ENCODE data around the gene CHMP4B.

The CHMP4B gene

DNA sequence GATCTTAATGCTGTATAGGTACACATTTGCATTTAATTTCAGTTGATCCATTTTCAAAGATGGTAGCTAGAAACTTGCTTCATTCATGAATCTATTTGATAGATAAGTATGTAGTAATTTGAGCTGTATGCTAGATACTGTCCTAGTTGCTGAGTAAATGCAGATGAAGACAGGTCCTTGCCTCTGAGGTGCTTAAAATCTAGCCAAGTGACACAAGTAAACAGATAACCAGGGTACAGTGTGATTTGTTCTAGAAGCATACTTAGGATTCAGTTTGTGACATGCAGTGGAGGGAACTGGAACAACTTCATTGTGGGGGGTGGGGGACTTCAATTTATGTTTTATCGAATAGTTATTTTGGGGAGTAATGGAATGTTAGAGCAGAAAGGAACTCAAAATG lies 9.2 kb downstream of the CHMP4B start:
- no peaks in the 10 kb centered on the region for H3K9me2 ChIP-seq (replicated peaks; ENCODE audit: insufficient read depth, low read length)
- peak overlapping the region; percentile 36 for H3K4me2 ChIP-seq (ENCODE audit: low read depth, low read length)
- DNase-seq, result no peak
- H3F3A ChIP-seq (ENCODE audit: insufficient read depth, low read length), result peaks cover 80% of the 10 kb centered on the region
- H3K9me3 ChIP-seq (replicated peaks; ENCODE audit: insufficient read depth, low read length), result no peaks in the 10 kb centered on the region
- peak overlapping the region; percentile 6; the same call in 1 of the 2 replicates for H3K4me3 ChIP-seq (ENCODE audit: low read length)
- H4K20me1 ChIP-seq (ENCODE audit: insufficient read depth, low read length), result no peaks in the 10 kb centered on the region
- peak overlapping the region; percentile 13; the same call in 1 of the 2 replicates for H3K9ac ChIP-seq (ENCODE audit: low read length)
- peaks cover 100% of the 10 kb centered on the region for H3K79me2 ChIP-seq (ENCODE audit: low read length)
- H3K36me3 ChIP-seq (replicated peaks; ENCODE audit: insufficient read depth, low read length), result peaks cover 6% of the 10 kb centered on the region; the same call in 1 of the 2 replicates
- H2AFZ ChIP-seq (ENCODE audit: low read length), result no peak overlapping the region
- H3K27me3 ChIP-seq (replicated peaks; ENCODE audit: insufficient read depth, low read length), result no peaks in the 10 kb centered on the region
- H3K27ac ChIP-seq (ENCODE audit: low read length), result peak overlapping the region; percentile 88; the same call in 1 of the 2 replicates
- peaks cover 86% of the 10 kb centered on the region for H3K4me1 ChIP-seq (ENCODE audit: low read length)
- TF ChIP-seq EZH2phosphoT487 (IDR thresholded peaks at IDR 0.05; ENCODE audit: low read length), result no peak
- TF ChIP-seq EZH2 (optimal IDR thresholded peaks at IDR 0.05; ENCODE audit: low read depth, low read length), result no peak
- TF ChIP-seq, protein P1, sequence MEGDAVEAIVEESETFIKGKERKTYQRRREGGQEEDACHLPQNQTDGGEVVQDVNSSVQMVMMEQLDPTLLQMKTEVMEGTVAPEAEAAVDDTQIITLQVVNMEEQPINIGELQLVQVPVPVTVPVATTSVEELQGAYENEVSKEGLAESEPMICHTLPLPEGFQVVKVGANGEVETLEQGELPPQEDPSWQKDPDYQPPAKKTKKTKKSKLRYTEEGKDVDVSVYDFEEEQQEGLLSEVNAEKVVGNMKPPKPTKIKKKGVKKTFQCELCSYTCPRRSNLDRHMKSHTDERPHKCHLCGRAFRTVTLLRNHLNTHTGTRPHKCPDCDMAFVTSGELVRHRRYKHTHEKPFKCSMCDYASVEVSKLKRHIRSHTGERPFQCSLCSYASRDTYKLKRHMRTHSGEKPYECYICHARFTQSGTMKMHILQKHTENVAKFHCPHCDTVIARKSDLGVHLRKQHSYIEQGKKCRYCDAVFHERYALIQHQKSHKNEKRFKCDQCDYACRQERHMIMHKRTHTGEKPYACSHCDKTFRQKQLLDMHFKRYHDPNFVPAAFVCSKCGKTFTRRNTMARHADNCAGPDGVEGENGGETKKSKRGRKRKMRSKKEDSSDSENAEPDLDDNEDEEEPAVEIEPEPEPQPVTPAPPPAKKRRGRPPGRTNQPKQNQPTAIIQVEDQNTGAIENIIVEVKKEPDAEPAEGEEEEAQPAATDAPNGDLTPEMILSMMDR (IDR thresholded peaks at IDR 0.05; ENCODE audit: low read length), result no peak

- Histone ChIP-seq H3K9me3 (replicated peaks; ENCODE audit: insufficient read depth, low read length) (no peaks in the 10 kb centered on the region), H3K4me1 (ENCODE audit: low read length) (peaks cover 86% of the 10 kb centered on the region), H4K20me1 (ENCODE audit: insufficient read depth, low read length) (no peaks in the 10 kb centered on the region), H3K9ac (ENCODE audit: low read length) (no peak overlapping the region), H3K4me3 (ENCODE audit: low read length) (no peak overlapping the region), H3K79me2 (ENCODE audit: low read length) (peaks cover 100% of the 10 kb centered on the region), H3K36me3 (replicated peaks; ENCODE audit: insufficient read depth, low read length) (peaks cover 6% of the 10 kb centered on the region; the same call in 1 of the 2 replicates), H3K4me2 (ENCODE audit: low read depth, low read length) (no peak overlapping the region), H3K9me2 (replicated peaks; ENCODE audit: insufficient read depth, low read length) (no peaks in the 10 kb centered on the region), H3K27ac (ENCODE audit: low read length) (no peak overlapping the region; the same call in 1 of the 2 replicates), H2AFZ (ENCODE audit: low read length) (no peak overlapping the region), H3F3A (ENCODE audit: insufficient read depth, low read length) (peaks cover 80% of the 10 kb centered on the region), H3K27me3 (replicated peaks; ENCODE audit: insufficient read depth, low read length) (no peaks in the 10 kb centered on the region)
- TF ChIP-seq, protein P1 (IDR thresholded peaks at IDR 0.05; ENCODE audit: low read length), result no peak
- TF ChIP-seq EZH2phosphoT487 (IDR thresholded peaks at IDR 0.05; ENCODE audit: low read length) (no peak), EZH2 (optimal IDR thresholded peaks at IDR 0.05; ENCODE audit: low read depth, low read length) (no peak)
- DNase-seq, result no peak
Measured at GRCh38 chr20:33821270-33821836, 10.2 kb downstream of the CHMP4B start.

GRCh38 chr20:33822423-33822822 lies 11.3 kb downstream of the CHMP4B start:
- TF ChIP-seq EZH2phosphoT487 (IDR thresholded peaks at IDR 0.05; ENCODE audit: low read length), result no peak

DNA sequence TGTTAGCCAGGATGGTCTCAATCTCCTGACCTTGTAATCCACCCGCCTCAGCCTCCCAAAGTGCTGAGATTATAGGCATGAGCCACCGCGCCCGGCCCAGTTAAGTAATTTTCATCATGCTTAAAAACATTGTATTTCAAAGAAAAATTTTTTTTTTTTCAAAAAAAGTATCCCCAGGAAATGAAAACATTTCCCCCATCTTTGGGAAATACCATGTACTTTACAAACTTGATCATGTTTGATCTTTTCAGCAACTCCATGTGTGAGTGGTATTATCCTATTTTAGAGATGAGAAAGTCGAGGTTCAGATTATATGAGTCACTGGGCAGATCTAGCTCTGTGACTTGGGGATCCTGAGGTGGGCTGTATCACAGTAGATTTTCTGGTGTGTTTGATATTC lies 11.8 kb downstream of the CHMP4B start:
- H4K20me1 ChIP-seq (ENCODE audit: insufficient read depth, low read length), result no peaks in the 10 kb centered on the region
- H3K9ac ChIP-seq (ENCODE audit: low read length), result no peak overlapping the region
- peak overlapping the region; percentile 83; the same call in 1 of the 2 replicates for H3K27ac ChIP-seq (ENCODE audit: low read length)
- peak overlapping the region; percentile 68; the same call in 1 of the 2 replicates for H3K4me2 ChIP-seq (ENCODE audit: low read depth, low read length)
- no peak for DNase-seq
- H3K4me3 ChIP-seq (ENCODE audit: low read length), result no peak overlapping the region
- H3K4me1 ChIP-seq (ENCODE audit: low read length), result peaks cover 86% of the 10 kb centered on the region
- H2AFZ ChIP-seq (ENCODE audit: low read length), result no peak overlapping the region
- peaks cover 100% of the 10 kb centered on the region for H3K79me2 ChIP-seq (ENCODE audit: low read length)
- no peaks in the 10 kb centered on the region for H3K9me2 ChIP-seq (replicated peaks; ENCODE audit: insufficient read depth, low read length)
- TF ChIP-seq EZH2 (optimal IDR thresholded peaks at IDR 0.05; ENCODE audit: low read depth, low read length), result no peak
- TF ChIP-seq, protein P1 (IDR thresholded peaks at IDR 0.05; ENCODE audit: low read length), result no peak
- no peak for TF ChIP-seq EZH2phosphoT487 (IDR thresholded peaks at IDR 0.05; ENCODE audit: low read length)
- no peaks in the 10 kb centered on the region for H3K27me3 ChIP-seq (replicated peaks; ENCODE audit: insufficient read depth, low read length)
- peaks cover 80% of the 10 kb centered on the region for H3F3A ChIP-seq (ENCODE audit: insufficient read depth, low read length)
- peaks cover 6% of the 10 kb centered on the region; the same call in 1 of the 2 replicates for H3K36me3 ChIP-seq (replicated peaks; ENCODE audit: insufficient read depth, low read length)
- no peaks in the 10 kb centered on the region for H3K9me3 ChIP-seq (replicated peaks; ENCODE audit: insufficient read depth, low read length)

More at GRCh38 chr20:33822423-33822822, 11.3 kb downstream of the CHMP4B start:
- Histone ChIP-seq H3K36me3 (replicated peaks; ENCODE audit: insufficient read depth, low read length) (peaks cover 6% of the 10 kb centered on the region; the same call in 1 of the 2 replicates), H3K27me3 (replicated peaks; ENCODE audit: insufficient read depth, low read length) (no peaks in the 10 kb centered on the region), H3K27ac (ENCODE audit: low read length) (no peak overlapping the region; the same call in 1 of the 2 replicates), H3K4me3 (ENCODE audit: low read length) (no peak overlapping the region), H3F3A (ENCODE audit: insufficient read depth, low read length) (peaks cover 80% of the 10 kb centered on the region), H4K20me1 (ENCODE audit: insufficient read depth, low read length) (no peaks in the 10 kb centered on the region), H3K9me2 (replicated peaks; ENCODE audit: insufficient read depth, low read length) (no peaks in the 10 kb centered on the region), H3K9me3 (replicated peaks; ENCODE audit: insufficient read depth, low read length) (no peaks in the 10 kb centered on the region), H2AFZ (ENCODE audit: low read length) (no peak overlapping the region), H3K79me2 (ENCODE audit: low read length) (peaks cover 100% of the 10 kb centered on the region), H3K4me2 (ENCODE audit: low read depth, low read length) (peak overlapping the region; percentile 27; the same call in 1 of the 2 replicates), H3K4me1 (ENCODE audit: low read length) (peaks cover 86% of the 10 kb centered on the region), H3K9ac (ENCODE audit: low read length) (no peak overlapping the region)
- DNase-seq, result no peak
